Keratinocyte (primary cell): ENCODE results near the gene CLNK. TPM values are rescaled to one million over a fixed set of nuclear protein-coding genes. Genes with fewer than 3 reads are reported as not detected.

Source experiments
- DNase-seq: peaks from one replicate; pipeline ENCODE4 v3.0.0-alpha.2; 2011; ENCODE audit warnings: low read depth, missing footprints, low spot score
- FAIRE-seq: peaks from 2 replicates; lab custom pipeline; 2011; peaks lifted over from hg19 to GRCh38; lab: Jason Lieb, UNC
- H2AFZ ChIP-seq: 2 replicates; pipeline ENCODE4 v1.6.0; 2012; ENCODE audit warnings: low read length, control low read depth, inconsistent platforms; ENCODE audit not compliant: control insufficient read depth
- H3K27ac ChIP-seq: 2 replicates; pipeline ENCODE4 v1.5.1; 2011; ENCODE audit warnings: low read length; ENCODE audit not compliant: control insufficient read depth, insufficient read depth
- H3K27me3 ChIP-seq: 3 replicates; pipeline ENCODE4 v1.6.0; 2011; ENCODE audit warnings: low read length; ENCODE audit not compliant: control insufficient read depth, insufficient read depth; ENCODE audit errors: extremely low read depth
- H3K36me3 ChIP-seq, 2 experiments: 2 replicates in 1 of 2; 3 replicates in 1 of 2; pipeline ENCODE4 v1.5.1; 2011; ENCODE audit warnings: low read length in 2 of 2, mild to moderate bottlenecking in 1 of 2; ENCODE audit not compliant: control insufficient read depth in 2 of 2, insufficient read depth in 2 of 2; ENCODE audit errors: extremely low read depth in 1 of 2
- H3K4me1 ChIP-seq: 3 replicates; pipeline ENCODE4 v1.5.1; 2011; ENCODE audit warnings: low read length; ENCODE audit not compliant: control insufficient read depth, insufficient read depth; ENCODE audit errors: extremely low read depth
- H3K4me2 ChIP-seq: 3 replicates; pipeline ENCODE4 v1.6.0; 2011; ENCODE audit warnings: low read depth, low read length; ENCODE audit not compliant: control insufficient read depth, insufficient read depth; ENCODE audit errors: extremely low read depth
- H3K4me3 ChIP-seq, 3 experiments: fragments of 200-600 bp in 1 of 3; sonication (generic) in 1 of 3; 2 replicates in 2 of 3; 3 replicates in 1 of 3; pipeline ENCODE4 v1.5.1; 2011 to 2016; ENCODE audit warnings: low read length in 3 of 3, mild to moderate bottlenecking in 3 of 3, control low read depth in 2 of 3, inconsistent platforms in 1 of 3, low read depth in 1 of 3, mixed read lengths in 1 of 3, mixed run types in 1 of 3, moderate library complexity in 1 of 3; ENCODE audit not compliant: control insufficient read depth in 2 of 3, insufficient read depth in 2 of 3; ENCODE audit errors: extremely low read depth in 1 of 3
- H3K79me2 ChIP-seq: 2 replicates; pipeline ENCODE4 v1.6.0; 2012; ENCODE audit warnings: low read length; ENCODE audit not compliant: control insufficient read depth, insufficient read depth
- H3K9ac ChIP-seq: 3 replicates; pipeline ENCODE4 v1.6.0; 2011; ENCODE audit warnings: low read length; ENCODE audit not compliant: control insufficient read depth, insufficient read depth; ENCODE audit errors: extremely low read depth
- H3K9me1 ChIP-seq: 3 replicates; pipeline ENCODE4 v1.6.0; 2011; ENCODE audit warnings: low read length; ENCODE audit not compliant: control insufficient read depth, insufficient read depth; ENCODE audit errors: extremely low read depth
- H3K9me3 ChIP-seq: 2 replicates; pipeline ENCODE4 v1.5.1; 2012; ENCODE audit warnings: low read depth, low read length; ENCODE audit not compliant: control insufficient read depth
- H4K20me1 ChIP-seq: 3 replicates; pipeline ENCODE4 v1.6.0; 2011; ENCODE audit warnings: low read length; ENCODE audit not compliant: control insufficient read depth, insufficient read depth; ENCODE audit errors: extremely low read depth
- EZH2 ChIP-seq: IDR thresholded peaks from one replicate; pipeline ENCODE4 v1.6.1; 2012; ENCODE audit warnings: inconsistent platforms, mild to moderate bottlenecking, low read length, moderate library complexity
- dilution Hi-C: fragments of 300-500 bp; cut with MboI; formaldehyde crosslinking; loops from one replicate; pipeline ENCODE4 v1.7.0; 2020; ENCODE audit warnings: low sequenced_read_pairs; ENCODE audit not compliant: extremely low pct_ligation_motif_present
- polyA plus RNA-seq, 5 experiments: library from polyadenylated mRNA; depleted of rRNA in 3 of 5; stranded (reverse) in 3 of 5; stranded (forward) in 1 of 5; unstranded in 1 of 5; fragments of >200 nt; gene quantifications; 1 replicate in 1 of 5; 2 replicates in 3 of 5; 3 replicates in 1 of 5; pipeline versions ENCODE4 v1.2.1 to v1.2.3, GENCODE V29; 2011 to 2012; ENCODE audit warnings: missing spikeins in 2 of 5, low read depth in 1 of 5, low replicate concordance in 1 of 5
- TF ChIP-seq, protein P1 (sequence below), 3 experiments: IDR thresholded peaks in 1 of 3; conservative IDR thresholded peaks in 1 of 3; optimal IDR thresholded peaks in 1 of 3; 2 replicates in 2 of 3; 3 replicates in 1 of 3; pipeline versions ENCODE3 to v1.5.1; 2011; ENCODE audit warnings: low read length in 3 of 3, mild to moderate bottlenecking in 3 of 3, moderate library complexity in 2 of 3, control low read depth in 1 of 3, inconsistent platforms in 1 of 3; ENCODE audit not compliant: insufficient read depth in 2 of 3; ENCODE audit errors: extremely low read depth in 1 of 3

The CLNK gene
- polyA plus RNA-seq, 1 donor (not counting 4 experiments of a cell fraction or from before 2014, with no cell fraction given) = not detected

DNA sequence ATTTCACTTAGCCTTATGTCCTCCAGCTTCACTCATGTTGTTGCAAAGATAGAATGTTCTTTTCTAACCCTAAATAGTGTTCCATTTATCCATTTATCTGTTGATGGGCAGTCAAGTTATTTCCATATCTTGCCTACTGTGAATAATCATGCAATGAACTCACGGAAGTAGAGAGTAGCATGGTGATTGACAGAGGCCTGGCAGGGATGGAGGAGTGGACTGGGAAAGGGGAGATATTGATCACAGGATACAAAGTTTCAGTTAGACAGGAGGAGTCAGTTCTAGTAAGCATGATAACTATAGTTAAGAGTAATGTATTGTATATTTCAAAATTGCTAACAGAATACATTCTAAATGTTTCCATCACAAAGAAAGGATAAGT is 10.3 kb upstream of the CLNK start:
- H3K4me1 ChIP-seq = peaks cover 9% of the 10 kb centered on the region
- FAIRE-seq (no peak), DNase-seq (no peak)
- no peaks in the 10 kb centered on the region for H3K27me3 ChIP-seq
- no peak overlapping the region for H3K27ac ChIP-seq
- H3K9me3 ChIP-seq = no peaks in the 10 kb centered on the region
- no peaks in the 10 kb centered on the region for H3K9me1 ChIP-seq
- no peak overlapping the region for H2AFZ ChIP-seq
- H4K20me1 ChIP-seq = no peaks in the 10 kb centered on the region
- no peaks in the 10 kb centered on the region for H3K36me3 ChIP-seq
- no peak overlapping the region for H3K9ac ChIP-seq
- H3K4me2 ChIP-seq = no peak overlapping the region
- no peaks in the 10 kb centered on the region for H3K79me2 ChIP-seq
- TF ChIP-seq EZH2 = no peak
- TF ChIP-seq, protein P1, sequence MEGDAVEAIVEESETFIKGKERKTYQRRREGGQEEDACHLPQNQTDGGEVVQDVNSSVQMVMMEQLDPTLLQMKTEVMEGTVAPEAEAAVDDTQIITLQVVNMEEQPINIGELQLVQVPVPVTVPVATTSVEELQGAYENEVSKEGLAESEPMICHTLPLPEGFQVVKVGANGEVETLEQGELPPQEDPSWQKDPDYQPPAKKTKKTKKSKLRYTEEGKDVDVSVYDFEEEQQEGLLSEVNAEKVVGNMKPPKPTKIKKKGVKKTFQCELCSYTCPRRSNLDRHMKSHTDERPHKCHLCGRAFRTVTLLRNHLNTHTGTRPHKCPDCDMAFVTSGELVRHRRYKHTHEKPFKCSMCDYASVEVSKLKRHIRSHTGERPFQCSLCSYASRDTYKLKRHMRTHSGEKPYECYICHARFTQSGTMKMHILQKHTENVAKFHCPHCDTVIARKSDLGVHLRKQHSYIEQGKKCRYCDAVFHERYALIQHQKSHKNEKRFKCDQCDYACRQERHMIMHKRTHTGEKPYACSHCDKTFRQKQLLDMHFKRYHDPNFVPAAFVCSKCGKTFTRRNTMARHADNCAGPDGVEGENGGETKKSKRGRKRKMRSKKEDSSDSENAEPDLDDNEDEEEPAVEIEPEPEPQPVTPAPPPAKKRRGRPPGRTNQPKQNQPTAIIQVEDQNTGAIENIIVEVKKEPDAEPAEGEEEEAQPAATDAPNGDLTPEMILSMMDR (optimal IDR thresholded peaks at IDR 0.05 in 1 of 3, IDR thresholded peaks at IDR 0.05 in 1 of 3, conservative IDR thresholded peaks at IDR 0.05 in 1 of 3; ENCODE audit: extremely low read depth in 1 of 3, insufficient read depth in 2 of 3, low read length in 3 of 3) = no peak
- no peak overlapping the region for H3K4me3 ChIP-seq
- dilution Hi-C loops = no loop called here

DNA sequence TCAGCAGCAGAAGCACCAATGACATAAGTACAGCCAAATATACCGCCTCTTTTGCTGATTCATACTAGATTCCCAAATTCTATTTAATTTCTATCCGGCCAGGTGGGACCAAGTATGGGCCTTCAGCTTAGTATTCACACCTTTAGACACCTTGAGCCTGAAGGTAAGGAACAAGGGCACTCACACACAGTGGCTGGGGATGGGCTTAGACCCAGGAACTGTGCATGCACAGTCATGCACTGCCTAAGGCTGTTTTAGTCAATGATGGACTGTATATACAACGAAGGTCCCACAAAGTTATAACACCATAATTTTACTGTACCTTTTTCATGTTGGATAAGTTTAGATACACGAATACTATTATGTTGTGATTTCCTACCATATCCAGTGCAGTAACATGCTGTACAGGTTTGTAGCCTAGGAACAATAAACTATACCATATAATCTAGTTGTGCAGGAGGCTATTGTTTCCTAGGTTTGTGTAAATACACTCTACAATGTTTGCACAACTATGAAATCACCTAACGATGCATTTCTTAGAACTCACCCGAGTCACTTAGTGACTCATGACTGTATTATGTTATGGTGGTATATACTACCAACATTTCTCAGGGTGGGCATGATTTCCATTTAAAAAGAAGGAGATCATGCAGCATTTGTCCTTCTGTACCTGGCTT is 9.7 kb upstream of the CLNK start:
- FAIRE-seq (no peak), DNase-seq (no peak)
- no peak overlapping the region for H3K4me3 ChIP-seq
- H3K79me2 ChIP-seq = no peaks in the 10 kb centered on the region
- H3K9ac ChIP-seq = no peak overlapping the region
- no peak overlapping the region for H2AFZ ChIP-seq
- no peaks in the 10 kb centered on the region for H3K9me1 ChIP-seq
- H4K20me1 ChIP-seq = no peaks in the 10 kb centered on the region
- no peak overlapping the region for H3K27ac ChIP-seq
- no peaks in the 10 kb centered on the region for H3K36me3 ChIP-seq
- no peaks in the 10 kb centered on the region for H3K9me3 ChIP-seq
- H3K4me2 ChIP-seq = no peak overlapping the region
- TF ChIP-seq, protein P1 (optimal IDR thresholded peaks at IDR 0.05 in 1 of 3, IDR thresholded peaks at IDR 0.05 in 1 of 3, conservative IDR thresholded peaks at IDR 0.05 in 1 of 3; ENCODE audit: extremely low read depth in 1 of 3, insufficient read depth in 2 of 3, low read length in 3 of 3) = no peak
- TF ChIP-seq EZH2 = no peak
- no peaks in the 10 kb centered on the region for H3K27me3 ChIP-seq
- dilution Hi-C loops = no loop called here
- H3K4me1 ChIP-seq = peaks cover 9% of the 10 kb centered on the region
